Keratinocyte (primary cell): ENCODE measurements around the gene TOMM20. TPM values are rescaled to one million over a fixed set of nuclear protein-coding genes. Genes with fewer than 3 reads are reported as not detected.

Experiments used
- DNase-seq: peaks from one replicate; pipeline ENCODE4 v3.0.0-alpha.2; 2011; ENCODE audit warnings: low read depth, missing footprints, low spot score
- FAIRE-seq: peaks from 2 replicates; lab custom pipeline; 2011; peaks lifted over from hg19 to GRCh38; lab: Jason Lieb, UNC
- H2AFZ ChIP-seq: 2 replicates; pipeline ENCODE4 v1.6.0; 2012; ENCODE audit warnings: low read length, control low read depth, inconsistent platforms; ENCODE audit not compliant: control insufficient read depth
- H3K27ac ChIP-seq: 2 replicates; pipeline ENCODE4 v1.5.1; 2011; ENCODE audit warnings: low read length; ENCODE audit not compliant: control insufficient read depth, insufficient read depth
- H3K27me3 ChIP-seq: 3 replicates; pipeline ENCODE4 v1.6.0; 2011; ENCODE audit warnings: low read length; ENCODE audit not compliant: control insufficient read depth, insufficient read depth; ENCODE audit errors: extremely low read depth
- H3K36me3 ChIP-seq, 2 experiments: 2 replicates in 1 of 2; 3 replicates in 1 of 2; pipeline ENCODE4 v1.5.1; 2011; ENCODE audit warnings: low read length in 2 of 2, mild to moderate bottlenecking in 1 of 2; ENCODE audit not compliant: control insufficient read depth in 2 of 2, insufficient read depth in 2 of 2; ENCODE audit errors: extremely low read depth in 1 of 2
- H3K4me1 ChIP-seq: 3 replicates; pipeline ENCODE4 v1.5.1; 2011; ENCODE audit warnings: low read length; ENCODE audit not compliant: control insufficient read depth, insufficient read depth; ENCODE audit errors: extremely low read depth
- H3K4me2 ChIP-seq: 3 replicates; pipeline ENCODE4 v1.6.0; 2011; ENCODE audit warnings: low read depth, low read length; ENCODE audit not compliant: control insufficient read depth, insufficient read depth; ENCODE audit errors: extremely low read depth
- H3K4me3 ChIP-seq, 3 experiments: fragments of 200-600 bp in 1 of 3; sonication (generic) in 1 of 3; 2 replicates in 2 of 3; 3 replicates in 1 of 3; pipeline ENCODE4 v1.5.1; 2011 to 2016; ENCODE audit warnings: low read length in 3 of 3, mild to moderate bottlenecking in 3 of 3, control low read depth in 2 of 3, inconsistent platforms in 1 of 3, low read depth in 1 of 3, mixed read lengths in 1 of 3, mixed run types in 1 of 3, moderate library complexity in 1 of 3; ENCODE audit not compliant: control insufficient read depth in 2 of 3, insufficient read depth in 2 of 3; ENCODE audit errors: extremely low read depth in 1 of 3
- H3K79me2 ChIP-seq: 2 replicates; pipeline ENCODE4 v1.6.0; 2012; ENCODE audit warnings: low read length; ENCODE audit not compliant: control insufficient read depth, insufficient read depth
- H3K9ac ChIP-seq: 3 replicates; pipeline ENCODE4 v1.6.0; 2011; ENCODE audit warnings: low read length; ENCODE audit not compliant: control insufficient read depth, insufficient read depth; ENCODE audit errors: extremely low read depth
- H3K9me1 ChIP-seq: 3 replicates; pipeline ENCODE4 v1.6.0; 2011; ENCODE audit warnings: low read length; ENCODE audit not compliant: control insufficient read depth, insufficient read depth; ENCODE audit errors: extremely low read depth
- H3K9me3 ChIP-seq: 2 replicates; pipeline ENCODE4 v1.5.1; 2012; ENCODE audit warnings: low read depth, low read length; ENCODE audit not compliant: control insufficient read depth
- H4K20me1 ChIP-seq: 3 replicates; pipeline ENCODE4 v1.6.0; 2011; ENCODE audit warnings: low read length; ENCODE audit not compliant: control insufficient read depth, insufficient read depth; ENCODE audit errors: extremely low read depth
- CTCF ChIP-seq, 3 experiments: IDR thresholded peaks in 1 of 3; conservative IDR thresholded peaks in 1 of 3; optimal IDR thresholded peaks in 1 of 3; 2 replicates in 2 of 3; 3 replicates in 1 of 3; pipeline versions ENCODE3 to v1.5.1; 2011; ENCODE audit warnings: low read length in 3 of 3, mild to moderate bottlenecking in 3 of 3, moderate library complexity in 2 of 3, control low read depth in 1 of 3, inconsistent platforms in 1 of 3; ENCODE audit not compliant: insufficient read depth in 2 of 3; ENCODE audit errors: extremely low read depth in 1 of 3
- EZH2 ChIP-seq: IDR thresholded peaks from one replicate; pipeline ENCODE4 v1.6.1; 2012; ENCODE audit warnings: inconsistent platforms, mild to moderate bottlenecking, low read length, moderate library complexity
- dilution Hi-C: fragments of 300-500 bp; cut with MboI; formaldehyde crosslinking; loops from one replicate; pipeline ENCODE4 v1.7.0; 2020; ENCODE audit warnings: low sequenced_read_pairs; ENCODE audit not compliant: extremely low pct_ligation_motif_present
- polyA plus RNA-seq, 5 experiments: library from polyadenylated mRNA; depleted of rRNA in 3 of 5; stranded (reverse) in 3 of 5; stranded (forward) in 1 of 5; unstranded in 1 of 5; fragments of >200 nt; gene quantifications; 1 replicate in 1 of 5; 2 replicates in 3 of 5; 3 replicates in 1 of 5; pipeline versions ENCODE4 v1.2.1 to v1.2.3, GENCODE V29; 2011 to 2012; ENCODE audit warnings: missing spikeins in 2 of 5, low read depth in 1 of 5, low replicate concordance in 1 of 5

TOMM20 gene
- polyA plus RNA-seq, 1 donor (not counting 4 experiments of a cell fraction or from before 2014, with no cell fraction given), result 140 TPM

GRCh38 chr1:235079443-235080296 lies 49.0 kb downstream of the TOMM20 start:
- H3K79me2 ChIP-seq, result no peaks in the 10 kb centered on the region
- peak overlapping the region; percentile 77 for H3K9ac ChIP-seq
- dilution Hi-C loops, result loop anchor here (10.0 kb wide), 2 partner anchors 105 to 205 kb away; no protein-coding TSS in a partner anchor
- peaks cover 44% of the 10 kb centered on the region for H3K4me1 ChIP-seq
- H3K4me2 ChIP-seq, result peak overlapping the region; percentile 82
- TF ChIP-seq CTCF (optimal IDR thresholded peaks at IDR 0.05 in 1 of 3, IDR thresholded peaks at IDR 0.05 in 1 of 3, conservative IDR thresholded peaks at IDR 0.05 in 1 of 3; ENCODE audit: extremely low read depth in 1 of 3, insufficient read depth in 2 of 3, low read length in 3 of 3) (peak in 1 of 3 experiments; percentile 5), EZH2 (no peak)
- no peaks in the 10 kb centered on the region for H4K20me1 ChIP-seq
- DNase-seq, result peak; percentile 80
- no peaks in the 10 kb centered on the region for H3K9me3 ChIP-seq
- FAIRE-seq, result peak; percentile 29
- H3K27me3 ChIP-seq, result no peaks in the 10 kb centered on the region
- H3K4me3 ChIP-seq, result peak overlapping the region in 1 of 3 experiments; percentile 35
- H3K9me1 ChIP-seq, result no peaks in the 10 kb centered on the region
- H3K36me3 ChIP-seq, result no peaks in the 10 kb centered on the region
- no peak overlapping the region for H2AFZ ChIP-seq
- peak overlapping the region; percentile 92 for H3K27ac ChIP-seq

GRCh38 chr1:235078480-235079381 lies 49.9 kb downstream of the TOMM20 start:
- H3K4me3 ChIP-seq, result peak overlapping the region in 1 of 3 experiments; percentile 35
- H3K9ac ChIP-seq, result peak overlapping the region; percentile 77
- H3K9me1 ChIP-seq, result no peaks in the 10 kb centered on the region
- H3K79me2 ChIP-seq, result no peaks in the 10 kb centered on the region
- dilution Hi-C loops, result loop anchor here (10.0 kb wide), 2 partner anchors 104 to 204 kb away; no protein-coding TSS in a partner anchor
- H3K36me3 ChIP-seq, result no peaks in the 10 kb centered on the region
- peak overlapping the region; percentile 82 for H3K4me2 ChIP-seq
- H3K27me3 ChIP-seq, result no peaks in the 10 kb centered on the region
- TF ChIP-seq CTCF (optimal IDR thresholded peaks at IDR 0.05 in 1 of 3, IDR thresholded peaks at IDR 0.05 in 1 of 3, conservative IDR thresholded peaks at IDR 0.05 in 1 of 3; ENCODE audit: extremely low read depth in 1 of 3, insufficient read depth in 2 of 3, low read length in 3 of 3), result no peak
- TF ChIP-seq EZH2, result no peak
- H2AFZ ChIP-seq, result no peak overlapping the region
- H3K4me1 ChIP-seq, result peaks cover 47% of the 10 kb centered on the region
- H3K9me3 ChIP-seq, result no peaks in the 10 kb centered on the region
- DNase-seq (no peak), FAIRE-seq (no peak)
- no peaks in the 10 kb centered on the region for H4K20me1 ChIP-seq
- H3K27ac ChIP-seq, result peak overlapping the region; percentile 92
